Measurements from ENCODE around the gene HHAT. TPM values are rescaled to one million over a fixed set of nuclear protein-coding genes. Genes with fewer than 3 reads are reported as not detected.
"Not testable (repeated sequence)": the region's sequence is repeated elsewhere in the genome, so short reads cannot be mapped to it uniquely, and the experiment has no call there.

The HHAT gene
- total and polyA plus RNA-seq, 4 donors = 1.2 to 11.3 (median 3.8) TPM

- no peak overlapping the region for H3K27ac ChIP-seq (ENCODE audit: low read depth in 1 of 2, low read length in 1 of 2)
- peaks cover 0 to 7% (median 0%) of the 10 kb centered on the region in 5 donors for H3K4me1 ChIP-seq (ENCODE audit: control insufficient read depth in 5 of 5, insufficient read depth in 5 of 5, low read length in 5 of 5)
- no peak for ATAC-seq (ENCODE audit: insufficient read depth, low FRiP score)
- no peak for DNase-seq
- H3K36me3 ChIP-seq (ENCODE audit: control insufficient read depth in 4 of 4, insufficient read depth in 4 of 4, low read length in 4 of 4) = no peaks in the 10 kb centered on the region
- H3K4me3 ChIP-seq = no peak overlapping the region
- no peaks in the 10 kb centered on the region for H3K27me3 ChIP-seq (ENCODE audit: control insufficient read depth in 3 of 3, insufficient read depth in 3 of 3, low read length in 2 of 3)
- H3K9me3 ChIP-seq (ENCODE audit: control insufficient read depth in 4 of 4, insufficient read depth in 3 of 4, low read length in 3 of 4) = no peaks in the 10 kb centered on the region
- TF ChIP-seq CTCF (IDR thresholded peaks at IDR 0.05; ENCODE audit: control extremely low read depth, extremely low read depth) = no peak
- 65 to 96% methylated on average over 9 of the region's 9 CpGs for WGBS, 2 donors
- H3K9ac ChIP-seq (ENCODE audit: insufficient read depth in 1 of 2, low read length in 2 of 2) = no peak overlapping the region
Observed at GRCh38 chr1:210344706-210345105, 16.0 kb downstream of the HHAT start.

GRCh38 chr1:210347112-210347511 is 18.4 kb downstream of the HHAT start:
- no peak for ATAC-seq (ENCODE audit: insufficient read depth, low FRiP score)
- DNase-seq = no peak
- Histone ChIP-seq H3K9me3 (ENCODE audit: control insufficient read depth in 4 of 4, insufficient read depth in 3 of 4, low read length in 3 of 4) (no peaks in the 10 kb centered on the region), H3K4me1 (ENCODE audit: control insufficient read depth in 5 of 5, insufficient read depth in 5 of 5, low read length in 5 of 5) (peaks cover 0 to 7% (median 0%) of the 10 kb centered on the region in 5 donors), H3K27me3 (ENCODE audit: control insufficient read depth in 3 of 3, insufficient read depth in 3 of 3, low read length in 2 of 3) (no peaks in the 10 kb centered on the region), H3K9ac (ENCODE audit: insufficient read depth in 1 of 2, low read length in 2 of 2) (no peak overlapping the region), H3K27ac (ENCODE audit: low read depth in 1 of 2, low read length in 1 of 2) (no peak overlapping the region), H3K36me3 (ENCODE audit: control insufficient read depth in 4 of 4, insufficient read depth in 4 of 4, low read length in 4 of 4) (no peaks in the 10 kb centered on the region), H3K4me3 (no peak overlapping the region)
- no peak for TF ChIP-seq CTCF (IDR thresholded peaks at IDR 0.05; ENCODE audit: control extremely low read depth, extremely low read depth)
- 92 to 94% methylated on average over 1 of the region's 1 CpG for WGBS, 2 donors

GRCh38 chr1:210351496-210351895 is 22.8 kb downstream of the HHAT start:
- no peak overlapping the region for H3K9ac ChIP-seq (ENCODE audit: insufficient read depth in 1 of 2, low read length in 2 of 2)
- 74 to 89% methylated on average over 3 of the region's 3 CpGs for WGBS, 2 donors
- DNase-seq (no peak), ATAC-seq (ENCODE audit: insufficient read depth, low FRiP score) (no peak)
- H3K27ac ChIP-seq (ENCODE audit: low read depth in 1 of 2, low read length in 1 of 2) = no peak overlapping the region
- no peaks in the 10 kb centered on the region for H3K4me1 ChIP-seq (ENCODE audit: control insufficient read depth in 5 of 5, insufficient read depth in 5 of 5, low read length in 5 of 5)
- no peaks in the 10 kb centered on the region for H3K9me3 ChIP-seq (ENCODE audit: control insufficient read depth in 4 of 4, insufficient read depth in 3 of 4, low read length in 3 of 4)
- H3K36me3 ChIP-seq (ENCODE audit: control insufficient read depth in 4 of 4, insufficient read depth in 4 of 4, low read length in 4 of 4) = no peaks in the 10 kb centered on the region
- H3K4me3 ChIP-seq = no peak overlapping the region
- no peaks in the 10 kb centered on the region for H3K27me3 ChIP-seq (ENCODE audit: control insufficient read depth in 3 of 3, insufficient read depth in 3 of 3, low read length in 2 of 3)
- no peak for TF ChIP-seq CTCF (IDR thresholded peaks at IDR 0.05; ENCODE audit: control extremely low read depth, extremely low read depth)

GRCh38 chr1:210352575-210352974 is 23.9 kb downstream of the HHAT start:
- ATAC-seq (ENCODE audit: insufficient read depth, low FRiP score) (no peak), DNase-seq (no peak)
- TF ChIP-seq CTCF (IDR thresholded peaks at IDR 0.05; ENCODE audit: control extremely low read depth, extremely low read depth) = no peak
- Histone ChIP-seq H3K4me3 (no peak overlapping the region), H3K27me3 (ENCODE audit: control insufficient read depth in 3 of 3, insufficient read depth in 3 of 3, low read length in 2 of 3) (no peaks in the 10 kb centered on the region), H3K9ac (ENCODE audit: insufficient read depth in 1 of 2, low read length in 2 of 2) (no peak overlapping the region), H3K4me1 (ENCODE audit: control insufficient read depth in 5 of 5, insufficient read depth in 5 of 5, low read length in 5 of 5) (no peaks in the 10 kb centered on the region), H3K27ac (ENCODE audit: low read depth in 1 of 2, low read length in 1 of 2) (no peak overlapping the region), H3K36me3 (ENCODE audit: control insufficient read depth in 4 of 4, insufficient read depth in 4 of 4, low read length in 4 of 4) (no peaks in the 10 kb centered on the region), H3K9me3 (ENCODE audit: control insufficient read depth in 4 of 4, insufficient read depth in 3 of 4, low read length in 3 of 4) (no peaks in the 10 kb centered on the region)
- WGBS, 2 donors = 93 to 98% methylated on average over 4 of the region's 4 CpGs

GRCh38 chr1:210354305-210354704 is 25.6 kb downstream of the HHAT start:
- ATAC-seq (ENCODE audit: insufficient read depth, low FRiP score); H3K36me3 ChIP-seq (ENCODE audit: control insufficient read depth in 4 of 4, insufficient read depth in 4 of 4, low read length in 4 of 4); H3K4me3 ChIP-seq; H3K27ac ChIP-seq (ENCODE audit: low read depth in 1 of 2, low read length in 1 of 2); H3K9me3 ChIP-seq (ENCODE audit: control insufficient read depth in 4 of 4, insufficient read depth in 3 of 4, low read length in 3 of 4); DNase-seq; H3K9ac ChIP-seq (ENCODE audit: insufficient read depth in 1 of 2, low read length in 2 of 2); H3K27me3 ChIP-seq (ENCODE audit: control insufficient read depth in 3 of 3, insufficient read depth in 3 of 3, low read length in 2 of 3); H3K4me1 ChIP-seq (ENCODE audit: control insufficient read depth in 5 of 5, insufficient read depth in 5 of 5, low read length in 5 of 5): not testable (repeated sequence)
- WGBS, 2 donors = 98% methylated on average over 3 of the region's 3 CpGs
